GM19324 (cell line): Measurements from ENCODE around the gene CAPN14.

Experiments
- ATAC-seq: cut with Tn5 transposase; IDR thresholded peaks from one replicate; pipeline ENCODE4 v1.9.1; 2021; ENCODE audit warnings: mild to moderate bottlenecking, moderate library complexity; ENCODE audit not compliant: unreplicated experiment, low FRiP score

The CAPN14 gene, protein sequence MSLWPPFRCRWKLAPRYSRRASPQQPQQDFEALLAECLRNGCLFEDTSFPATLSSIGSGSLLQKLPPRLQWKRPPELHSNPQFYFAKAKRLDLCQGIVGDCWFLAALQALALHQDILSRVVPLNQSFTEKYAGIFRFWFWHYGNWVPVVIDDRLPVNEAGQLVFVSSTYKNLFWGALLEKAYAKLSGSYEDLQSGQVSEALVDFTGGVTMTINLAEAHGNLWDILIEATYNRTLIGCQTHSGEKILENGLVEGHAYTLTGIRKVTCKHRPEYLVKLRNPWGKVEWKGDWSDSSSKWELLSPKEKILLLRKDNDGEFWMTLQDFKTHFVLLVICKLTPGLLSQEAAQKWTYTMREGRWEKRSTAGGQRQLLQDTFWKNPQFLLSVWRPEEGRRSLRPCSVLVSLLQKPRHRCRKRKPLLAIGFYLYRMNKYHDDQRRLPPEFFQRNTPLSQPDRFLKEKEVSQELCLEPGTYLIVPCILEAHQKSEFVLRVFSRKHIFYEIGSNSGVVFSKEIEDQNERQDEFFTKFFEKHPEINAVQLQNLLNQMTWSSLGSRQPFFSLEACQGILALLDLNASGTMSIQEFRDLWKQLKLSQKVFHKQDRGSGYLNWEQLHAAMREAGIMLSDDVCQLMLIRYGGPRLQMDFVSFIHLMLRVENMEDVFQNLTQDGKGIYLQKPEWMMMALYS

DNA sequence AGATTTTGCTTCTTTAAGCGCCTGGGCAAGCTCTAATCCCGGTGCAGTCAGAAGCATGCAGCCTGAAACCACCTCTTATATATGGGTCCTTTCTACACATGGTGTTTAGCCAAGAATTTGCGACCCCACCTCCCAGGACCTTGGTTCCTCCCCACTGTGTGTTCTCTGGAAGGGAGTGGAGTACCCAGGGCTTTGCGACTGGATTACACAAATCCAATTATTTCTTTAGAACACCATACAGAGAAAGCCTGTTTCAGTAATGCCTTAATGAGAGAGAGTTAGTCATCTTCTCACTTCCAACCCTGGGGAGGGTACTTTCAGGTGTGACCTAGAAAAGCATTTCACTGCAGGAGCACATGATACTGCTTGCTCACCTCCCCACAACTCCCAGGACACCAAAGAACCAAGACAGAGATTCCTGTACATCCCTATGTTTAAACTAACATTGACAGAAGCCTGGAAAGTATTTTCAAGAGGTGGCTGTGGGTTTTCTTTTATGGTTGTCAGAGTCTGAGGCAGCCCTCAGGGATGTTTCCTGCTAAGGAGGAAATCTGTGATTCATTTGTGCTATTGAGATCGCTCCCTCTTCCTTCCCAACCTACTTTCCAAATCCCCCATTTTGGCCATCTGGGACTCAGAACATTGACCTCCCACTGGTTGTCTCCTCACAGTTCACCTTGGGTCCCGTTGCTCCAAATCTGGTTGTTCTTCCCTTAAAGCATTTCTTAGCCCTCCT is at the start of gene CAPN14:
Gene CAPN14, minus strand, starts transcription at position 51 of the 736 bp plus-strand sequence. CDS start 12,068 bp downstream, outside the sequence.
- no peak for ATAC-seq

DNA sequence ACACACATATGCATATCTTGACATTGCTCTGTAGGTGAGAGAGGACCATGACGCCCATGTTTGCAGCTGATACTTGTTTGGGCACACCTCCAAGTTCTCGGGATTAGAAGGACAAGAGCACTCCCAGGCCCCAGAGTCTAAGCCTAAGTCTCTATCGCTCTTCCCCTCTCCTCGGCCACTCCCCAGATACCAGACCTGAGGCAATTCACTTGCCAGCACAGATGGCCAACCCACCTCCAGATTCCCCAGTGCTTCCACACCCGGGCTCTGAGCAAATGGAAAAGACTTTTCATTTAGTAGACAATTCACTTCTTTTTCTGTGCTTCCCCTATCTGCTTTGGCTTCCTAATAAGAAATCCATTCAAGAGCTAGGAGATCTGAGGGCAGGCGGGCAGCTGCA is 49.5 kb upstream of the CAPN14 start:
- no peak for ATAC-seq

DNA sequence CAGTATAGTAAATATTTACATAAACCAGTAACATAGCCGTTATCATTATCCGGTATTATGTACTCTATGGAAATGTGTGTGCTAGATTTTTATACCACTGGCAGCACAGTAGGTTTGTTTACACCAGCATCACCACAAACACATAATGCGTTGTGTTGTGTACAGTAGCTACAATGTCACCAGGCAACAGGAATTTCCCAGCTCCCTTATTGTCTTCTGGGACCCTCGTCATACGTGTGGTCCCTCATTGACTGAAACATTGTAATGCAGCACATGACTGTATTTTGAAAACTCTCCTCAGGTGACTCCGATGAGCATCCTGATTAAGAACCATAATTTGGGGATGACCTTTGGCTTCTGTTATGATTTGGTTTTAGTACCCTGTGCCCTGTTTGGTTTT is 47.9 kb upstream of the CAPN14 start:
- ATAC-seq, result no peak

DNA sequence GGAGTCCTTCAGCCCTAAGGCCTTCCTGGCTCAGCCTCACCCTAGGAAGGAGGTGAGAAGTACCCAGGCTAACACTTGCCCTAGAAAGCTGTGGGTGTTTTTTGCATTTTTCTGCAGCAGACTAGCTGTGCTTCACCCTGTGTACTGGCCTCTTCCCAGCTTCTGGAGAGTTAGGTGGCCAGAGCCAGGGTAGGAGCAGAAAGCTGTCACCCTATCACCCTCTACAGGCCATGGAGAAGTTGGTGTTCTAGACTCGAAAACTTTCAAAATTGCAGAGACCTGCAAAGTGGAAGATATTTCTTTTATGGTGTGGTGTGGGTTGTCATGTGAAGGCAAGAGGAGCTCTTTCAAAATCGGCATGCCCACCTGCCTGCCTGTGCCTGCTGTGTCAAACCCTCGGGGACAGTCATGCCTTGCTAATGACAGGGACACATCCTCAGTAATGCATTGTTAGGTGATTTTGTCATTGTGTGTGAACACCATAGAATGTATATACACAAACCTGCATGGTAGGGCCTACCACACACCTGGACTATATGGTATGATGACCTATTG is 46.4 kb upstream of the CAPN14 start:
- no peak for ATAC-seq

DNA sequence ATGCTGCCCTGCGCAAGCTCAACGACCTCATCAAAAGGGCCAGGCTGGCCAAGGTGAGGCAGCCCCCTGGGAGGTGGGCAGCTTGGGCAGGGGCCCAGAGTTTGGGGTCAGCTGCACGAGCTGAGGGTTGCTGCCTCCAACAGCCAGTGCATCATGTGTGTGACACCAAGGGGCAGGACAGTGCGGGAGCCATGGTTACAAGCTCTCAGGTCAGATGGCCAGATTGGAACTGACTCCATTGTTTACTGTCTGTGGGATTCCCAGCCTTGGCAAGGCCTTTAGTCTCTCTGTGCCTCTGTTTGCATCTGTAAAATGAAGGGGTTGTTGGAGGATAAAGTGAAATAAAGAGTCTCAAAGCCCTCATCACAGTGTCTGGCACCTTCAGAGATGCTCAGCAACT is 43.6 kb upstream of the CAPN14 start:
- ATAC-seq, result no peak

DNA sequence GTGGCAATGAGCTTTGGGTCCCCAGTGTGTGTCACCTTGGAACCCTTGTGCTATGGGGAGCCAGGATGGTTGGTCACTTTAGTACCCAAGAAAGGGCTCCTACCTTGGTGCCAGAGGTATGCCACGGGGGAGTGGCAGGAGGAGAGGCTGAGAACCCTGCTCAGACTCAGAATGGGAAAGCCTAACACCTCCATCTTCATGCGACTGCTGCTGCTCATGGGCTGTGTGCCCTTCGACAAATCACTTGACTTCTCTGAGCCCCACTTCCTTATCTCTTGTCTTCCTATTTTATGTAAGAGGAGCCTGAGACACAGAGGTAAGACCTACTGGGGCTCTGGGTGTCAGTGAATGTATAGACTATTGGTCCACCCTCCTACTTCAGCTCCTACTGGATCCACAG is 41.8 kb upstream of the CAPN14 start:
- ATAC-seq, result no peak

DNA sequence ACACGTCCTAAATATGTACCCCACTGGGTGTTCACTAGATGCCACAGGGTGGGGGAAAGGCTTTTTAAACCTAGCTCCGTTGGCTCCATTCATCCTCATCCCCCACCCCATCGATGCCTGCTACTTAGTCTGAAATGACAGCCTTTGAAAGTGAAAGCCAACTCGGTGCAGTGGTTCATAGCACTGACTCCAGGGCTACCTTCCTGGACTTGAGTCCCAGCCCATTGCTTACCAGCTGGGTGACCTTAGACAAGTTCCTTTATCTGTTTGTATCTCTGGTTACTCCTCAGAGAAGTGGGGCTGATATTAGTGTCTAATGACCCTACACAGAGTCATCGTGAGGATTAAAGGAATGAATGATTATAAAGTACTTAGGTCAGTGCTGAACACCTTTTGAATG is 41.0 kb upstream of the CAPN14 start:
- no peak for ATAC-seq

DNA sequence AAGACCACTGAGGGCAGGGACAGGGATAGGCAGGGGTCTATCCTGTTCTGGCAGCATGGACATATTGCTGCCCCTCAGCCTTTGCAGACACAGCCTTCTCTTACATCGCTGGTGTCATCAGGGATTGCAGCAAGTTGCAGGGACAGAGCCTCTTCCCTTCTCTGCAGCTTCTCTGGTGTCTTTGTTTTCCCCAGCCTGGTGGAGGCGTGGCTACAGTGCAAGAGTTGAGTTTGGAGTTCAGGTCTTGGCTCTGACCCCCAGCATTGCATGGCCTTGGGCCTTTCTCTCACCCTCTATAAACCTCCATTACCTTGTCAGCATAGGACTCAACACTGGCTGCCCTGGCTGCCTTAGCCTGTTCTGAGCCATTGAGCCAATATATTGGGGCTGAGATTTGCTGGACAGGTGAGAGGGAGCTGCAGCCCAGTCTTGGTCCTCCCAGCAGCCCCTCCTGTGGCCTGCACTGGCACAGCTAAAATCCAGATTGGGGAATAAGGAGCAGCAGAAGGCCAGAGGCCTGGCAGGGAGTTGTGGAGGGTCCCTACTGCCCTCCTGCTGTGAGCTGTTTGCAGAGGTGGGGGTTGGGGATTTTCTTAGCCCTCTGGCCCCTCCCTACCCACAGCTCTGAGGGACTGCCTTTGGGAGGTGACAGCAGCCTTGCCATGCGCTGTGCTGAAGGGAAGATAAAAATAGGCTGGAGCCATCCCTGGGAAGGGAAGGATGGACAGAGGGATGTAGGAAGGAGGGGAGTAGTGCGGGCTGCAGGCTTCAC is 39.5 kb upstream of the CAPN14 start:
- peak; percentile 4 for ATAC-seq

DNA sequence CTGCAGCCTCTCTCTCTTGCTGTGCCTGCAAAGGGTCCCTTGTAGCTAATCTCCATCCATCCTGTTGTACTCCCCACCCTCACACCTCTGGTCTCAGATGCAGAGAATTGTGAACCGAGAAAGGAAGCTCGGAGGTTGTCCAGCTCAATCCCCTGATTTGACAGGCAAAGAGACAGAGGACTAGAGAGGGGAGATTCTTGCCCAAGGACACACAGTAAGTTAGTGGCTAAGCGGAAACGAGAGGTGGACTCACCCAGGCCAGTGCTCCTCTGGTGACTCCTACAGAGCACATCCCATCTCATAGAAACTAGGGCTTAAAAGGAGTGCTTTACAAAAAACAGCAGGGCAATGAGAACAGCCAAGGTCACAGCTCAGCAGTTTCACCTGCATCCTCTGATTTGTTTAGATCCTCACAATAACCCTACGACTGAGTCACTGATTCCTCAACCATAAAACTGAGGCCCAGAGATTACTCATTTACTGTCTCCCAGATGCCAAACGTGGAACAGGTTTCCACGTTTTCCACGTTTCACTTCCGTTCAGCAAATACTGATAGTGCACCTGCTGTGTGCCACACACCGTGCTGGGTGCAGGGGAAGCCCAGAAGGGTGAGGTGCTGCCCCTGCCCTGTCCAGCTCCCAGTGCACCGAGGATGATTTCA is 38.7 kb upstream of the CAPN14 start:
- ATAC-seq, result peak; percentile 44

DNA sequence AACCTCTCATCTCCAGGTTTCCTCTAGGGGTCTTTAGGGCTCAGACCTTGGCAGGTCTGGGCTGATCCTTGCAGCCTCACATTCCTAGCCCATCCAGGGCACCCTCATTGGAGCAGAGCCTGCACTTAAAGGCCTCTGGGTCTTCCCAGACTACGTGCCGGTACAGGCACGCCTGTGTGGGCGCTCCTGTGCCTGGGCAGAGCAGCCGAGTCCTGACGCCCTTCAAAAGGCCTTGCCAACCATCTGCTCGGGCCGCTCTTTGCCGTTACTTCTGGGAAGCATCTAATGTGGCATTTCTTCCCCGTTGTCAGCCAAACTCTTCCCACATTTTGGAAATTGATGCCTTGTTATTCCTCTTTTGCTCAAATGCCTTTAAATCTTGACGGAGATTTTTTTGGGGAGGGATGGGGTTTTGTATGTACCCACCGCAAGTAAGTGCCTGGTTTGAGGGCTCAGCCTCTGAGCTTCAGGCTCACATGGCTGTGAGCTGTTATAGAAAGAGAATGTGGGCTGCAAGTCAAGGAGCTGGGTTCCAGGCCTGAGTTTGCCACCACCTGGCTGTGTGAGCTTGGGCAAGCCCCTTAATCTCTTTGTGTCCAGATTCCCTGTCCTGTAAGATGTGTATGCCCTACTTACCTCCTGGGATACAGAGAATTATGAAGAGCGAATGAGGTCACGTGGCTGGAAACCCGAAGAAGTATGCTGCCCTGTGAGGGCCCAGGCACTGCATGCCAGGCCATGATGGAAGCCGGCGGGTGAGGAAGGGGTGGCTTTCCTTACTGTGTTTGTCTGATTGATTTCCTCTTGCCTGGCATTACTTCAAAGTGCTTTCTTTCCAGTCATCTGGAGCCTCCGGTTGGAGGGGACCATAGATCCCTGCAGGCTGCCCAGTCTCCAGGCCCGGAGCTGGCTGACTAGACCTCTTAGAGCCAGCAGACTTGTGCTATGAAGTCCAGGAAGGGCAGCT is 37.2 kb upstream of the CAPN14 start:
- no peak for ATAC-seq

DNA sequence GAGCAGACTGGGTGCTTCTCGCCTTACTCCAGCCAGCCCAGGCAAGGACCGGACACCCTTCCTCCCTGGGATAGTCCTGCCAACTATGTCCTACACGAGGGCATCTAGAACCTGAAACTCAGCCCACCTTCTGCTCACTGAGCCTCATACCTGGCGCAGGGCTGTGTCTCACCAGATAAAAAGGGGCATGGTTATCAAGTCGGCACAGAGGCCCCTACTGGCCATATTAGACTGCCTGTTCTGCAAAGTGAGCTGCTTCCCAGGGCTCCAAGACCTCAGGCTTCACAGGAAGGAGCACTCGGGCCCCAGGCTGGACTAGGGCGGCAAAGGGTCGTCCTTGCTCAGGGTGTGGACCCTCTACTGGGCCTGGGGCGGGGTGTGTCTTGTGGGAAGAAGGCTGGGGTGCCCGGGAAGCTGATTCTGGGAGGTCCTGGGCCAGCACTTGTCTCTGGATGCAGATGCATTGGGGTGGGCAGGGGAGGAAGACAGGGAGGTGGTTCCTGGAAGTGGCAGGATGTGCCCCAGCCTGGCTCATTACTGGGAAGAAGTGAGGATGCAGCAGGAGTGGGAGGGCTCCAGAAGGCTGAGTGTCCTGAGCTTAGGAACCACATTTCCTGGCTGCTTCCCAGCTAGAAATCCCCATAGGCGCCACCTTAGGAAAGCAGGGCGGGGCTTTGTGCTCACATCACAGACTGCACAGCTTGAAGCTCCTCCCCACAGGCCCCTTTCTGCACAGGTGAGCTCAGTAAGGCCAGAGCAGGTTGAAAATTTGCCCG is 36.2 kb upstream of the CAPN14 start:
- ATAC-seq, result no peak

DNA sequence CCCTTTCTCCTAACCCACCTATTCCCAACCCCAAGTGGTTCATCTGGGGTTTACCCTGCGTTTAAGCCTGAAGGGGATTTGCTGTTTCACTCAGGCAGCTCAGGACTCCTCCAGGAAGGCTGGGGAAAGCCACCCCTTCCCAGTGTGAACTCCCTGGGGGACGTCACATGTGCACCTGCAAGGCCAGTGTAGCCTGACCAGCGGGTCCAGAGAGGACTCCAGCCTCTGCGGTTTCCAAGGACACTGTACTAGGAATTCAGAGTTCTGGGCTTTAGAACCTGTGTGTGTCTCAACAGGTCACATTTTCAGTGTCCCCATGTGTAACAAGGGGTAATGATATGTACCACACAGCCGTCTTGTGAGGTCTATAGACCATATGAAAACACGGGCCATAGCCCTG is 34.5 kb upstream of the CAPN14 start:
- ATAC-seq, result no peak

DNA sequence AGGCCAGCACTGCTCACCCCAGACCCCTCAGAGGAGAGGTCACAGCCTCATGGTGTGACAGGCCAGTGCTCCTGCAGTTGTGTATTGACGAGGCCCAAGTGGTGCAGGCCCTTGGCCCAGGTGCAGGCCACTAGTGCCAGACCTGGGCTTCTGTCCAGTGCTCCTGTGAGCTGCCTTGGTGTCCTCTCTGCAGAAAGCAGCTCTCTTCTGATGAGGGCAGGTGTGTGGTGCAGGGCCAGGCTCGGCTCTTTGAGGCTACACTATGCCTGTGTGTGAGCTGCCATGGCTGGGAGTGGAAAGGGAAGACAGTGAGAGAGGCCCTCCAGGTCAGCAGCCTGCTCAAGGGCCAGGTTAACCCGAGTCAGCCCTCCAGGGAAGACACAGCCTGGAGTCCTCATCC is 33.7 kb upstream of the CAPN14 start:
- ATAC-seq, result no peak

DNA sequence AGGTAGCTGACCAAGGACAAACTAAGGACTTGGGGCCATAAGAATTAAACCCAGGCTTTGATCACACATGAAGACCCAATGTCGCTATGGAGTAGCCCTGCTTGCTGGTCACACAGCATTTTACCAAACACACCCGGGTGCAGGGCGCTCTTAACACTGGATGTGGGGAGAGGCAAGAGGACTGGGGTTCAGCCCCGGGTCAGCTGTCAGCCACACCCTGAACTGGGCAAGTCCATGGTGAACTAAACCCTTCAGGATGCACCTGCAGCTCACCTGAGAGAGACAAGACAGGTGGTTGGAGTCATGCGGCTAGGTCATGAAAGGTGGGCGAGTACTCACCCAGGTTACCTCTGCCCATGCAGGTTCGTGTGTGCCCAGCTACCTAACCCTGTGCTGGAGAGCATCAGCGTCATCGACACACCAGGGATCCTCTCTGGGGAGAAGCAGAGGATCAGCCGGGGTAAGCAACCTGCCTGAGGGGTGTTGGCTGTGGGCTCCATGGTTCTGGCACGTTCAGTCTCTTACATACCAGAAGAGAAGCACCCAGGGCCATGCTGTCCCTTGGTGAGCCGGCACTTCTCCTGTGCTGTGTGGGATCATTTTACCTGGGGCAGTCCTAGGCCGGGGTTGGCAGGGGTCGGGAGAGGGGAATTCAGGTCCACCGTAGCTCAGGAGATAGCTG is 31.8 kb upstream of the CAPN14 start:
- no peak for ATAC-seq

DNA sequence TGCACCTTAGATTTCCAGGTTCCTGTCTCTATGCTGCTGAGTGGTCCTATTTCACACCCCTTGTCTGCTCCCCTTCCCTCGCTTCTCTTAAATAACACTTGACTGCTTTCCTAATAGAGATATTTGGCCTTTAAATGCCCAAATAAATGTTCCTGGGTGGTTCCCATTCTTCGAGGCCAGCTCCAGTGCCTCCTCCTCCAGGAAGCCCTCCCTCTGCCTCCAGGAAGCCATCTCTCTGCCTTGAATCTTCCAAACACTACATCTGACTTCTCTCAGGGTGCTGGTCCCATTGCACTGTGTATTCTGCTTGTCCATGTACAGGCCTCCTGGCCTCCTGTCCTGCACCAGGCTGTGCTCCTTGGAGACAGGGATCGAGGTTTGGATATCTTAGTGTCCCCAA is 30.8 kb upstream of the CAPN14 start:
- no peak for ATAC-seq

DNA sequence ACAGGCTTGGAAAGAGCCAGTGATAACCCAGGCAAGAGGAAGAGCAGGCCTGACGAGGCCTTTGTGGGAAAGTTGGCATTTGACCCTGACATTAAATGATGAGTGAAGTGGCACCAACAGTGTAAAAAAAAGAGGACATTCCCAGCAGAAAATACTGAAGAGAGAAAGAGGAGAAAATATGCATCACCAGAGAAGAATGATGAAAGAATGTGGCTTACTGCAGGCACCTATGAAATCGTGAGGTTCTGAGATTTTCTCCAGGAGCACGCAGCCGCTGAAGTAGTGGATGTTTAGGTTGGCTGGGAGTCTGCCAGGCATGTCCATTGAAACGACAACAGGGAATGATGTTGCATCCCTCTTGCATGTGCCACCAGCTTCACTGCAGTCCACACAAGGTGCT is 30.4 kb upstream of the CAPN14 start:
- ATAC-seq, result no peak

DNA sequence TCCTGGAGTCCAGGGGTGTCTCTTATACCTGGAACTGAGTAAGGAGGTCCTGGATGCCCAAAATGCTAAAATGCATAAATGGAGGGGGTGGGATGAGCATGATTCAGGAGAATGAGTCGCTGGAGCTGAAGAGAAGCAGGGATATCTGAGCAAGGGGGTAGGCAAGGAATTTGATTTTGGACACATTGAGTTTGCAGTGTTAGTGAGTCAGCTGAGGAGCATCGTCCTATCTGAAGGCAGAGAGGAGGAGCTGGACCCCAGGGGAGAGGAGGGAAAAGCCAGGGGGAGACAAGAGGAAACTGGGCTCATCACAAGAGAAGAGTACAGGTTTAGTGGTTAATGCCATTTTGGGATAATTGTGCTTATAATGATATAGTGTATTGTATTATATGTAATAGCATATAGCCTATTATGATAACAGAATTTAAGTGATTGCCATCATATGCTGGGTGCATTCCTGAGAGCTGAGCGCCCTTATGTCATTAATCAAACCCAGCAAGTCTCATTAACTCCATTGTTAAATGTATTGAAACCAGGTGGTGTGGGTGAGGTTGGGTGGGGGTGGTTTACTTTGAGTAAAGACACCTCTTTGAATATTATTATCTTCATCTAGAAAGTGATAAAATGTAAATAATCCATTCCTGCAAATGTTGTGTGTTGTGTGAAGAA is 29.0 kb upstream of the CAPN14 start:
- ATAC-seq, result no peak
